MCF 10A (cell line): ENCODE measurements around the gene CDK10. TPM values are rescaled to one million over a fixed set of nuclear protein-coding genes. Genes with fewer than 3 reads are reported as not detected.

Experiments used
- BruUV-seq: library from RNA; stranded (reverse); fragments of 400-500 nt; replicated peaks from 2 replicates; lab custom pipeline; 2021; lab: Mats Ljungman, UMichigan
- CTCF ChIA-PET: fragments of 300-600 bp; sonication (Branson Sonifier 250); formaldehyde crosslinking; extraction: SDS; loops from one replicate; lab custom pipeline; 2021; ENCODE audit warnings: antibody characterized with exemption, inconsistent platforms; lab: Yijun Ruan, JAX
- POLR2A ChIA-PET: fragments of 300-600, 350-650 bp; sonication (Branson Sonifier 250); formaldehyde crosslinking; extraction: SDS; loops from one replicate; lab custom pipeline; 2020; ENCODE audit warnings: antibody characterized with exemption, inconsistent platforms; lab: Yijun Ruan, JAX
- DNase-seq: peaks from one replicate; pipeline ENCODE4 v3.0.0-alpha.2; 2018; ENCODE audit not compliant: unreplicated experiment
- H3K27ac Mint-ChIP-seq: one replicate; pipeline ENCODE4 v1.8.0; 2022; ENCODE audit warnings: mild to moderate bottlenecking, low read depth, mixed read lengths; ENCODE audit not compliant: unreplicated experiment
- H3K27me3 Mint-ChIP-seq: one replicate; pipeline ENCODE4 v1.8.0; 2022; ENCODE audit warnings: mixed read lengths; ENCODE audit not compliant: insufficient read depth, unreplicated experiment
- H3K36me3 Mint-ChIP-seq: one replicate; pipeline ENCODE4 v1.8.0; 2022; ENCODE audit warnings: mild to moderate bottlenecking, moderate library complexity, mixed read lengths; ENCODE audit not compliant: insufficient read depth, unreplicated experiment
- H3K4me1 Mint-ChIP-seq: one replicate; pipeline ENCODE4 v1.8.0; 2022; ENCODE audit warnings: mixed read lengths; ENCODE audit not compliant: insufficient read depth, unreplicated experiment
- H3K4me3 Mint-ChIP-seq: one replicate; pipeline ENCODE4 v1.8.0; 2022; ENCODE audit warnings: mild to moderate bottlenecking, moderate library complexity, mixed read lengths; ENCODE audit not compliant: unreplicated experiment
- H3K9me3 Mint-ChIP-seq: one replicate; pipeline ENCODE4 v1.8.0; 2022; ENCODE audit warnings: mixed read lengths; ENCODE audit not compliant: unreplicated experiment
- CTCF ChIP-seq: fragments of 200-600 bp; IDR thresholded peaks from one replicate; pipeline ENCODE4 v1.8.0; 2022; ENCODE audit warnings: antibody characterized with exemption, mild to moderate bottlenecking; ENCODE audit not compliant: unreplicated experiment
- intact Hi-C: fragments of 100-400 bp; cut with micrococcal nuclease; formaldehyde crosslinking; loops from 2 replicates; pipeline ENCODE4 v1.14.1; 2022
- total RNA-seq: library from RNA; stranded (reverse); gene quantifications from 2 replicates; pipeline ENCODE4 v1.2.3, GENCODE V29; 2022

The CDK10 gene
- total RNA-seq, 1 experiment from 2014 or later = 83.4 TPM

- Mint-ChIP-seq H3K36me3 (peaks cover 48% of the 10 kb centered on the region), H3K9me3 (no peaks in the 10 kb centered on the region), H3K4me1 (peaks cover 19% of the 10 kb centered on the region), H3K4me3 (no peak overlapping the region), H3K27me3 (no peaks in the 10 kb centered on the region), H3K27ac (no peak overlapping the region)
- CTCF ChIA-PET = interaction anchor here (0.6 to 1.0 kb wide), 2 partner anchors 8 to 10 kb away, joined by 3 read pairs; no protein-coding TSS in a partner anchor
- no peak for DNase-seq
- intact Hi-C loops = no loop called here
- POLR2A ChIA-PET = no interaction called here
- TF ChIP-seq CTCF = no peak
- no TSS peak for BruUV-seq
Observed at GRCh38 chr16:89716493-89716892, 30.0 kb downstream of the CDK10 start.

GRCh38 chr16:89716916-89717687 is 30.6 kb downstream of the CDK10 start:
- Mint-ChIP-seq H3K4me1 (peaks cover 19% of the 10 kb centered on the region), H3K27me3 (no peaks in the 10 kb centered on the region), H3K4me3 (no peak overlapping the region), H3K9me3 (no peaks in the 10 kb centered on the region), H3K36me3 (peaks cover 48% of the 10 kb centered on the region), H3K27ac (no peak overlapping the region)
- ChIA-PET CTCF (interaction anchor here (0.6 to 1.4 kb wide), 3 partner anchors 9 to 995 kb away, joined by 3 to 6 read pairs (median 3); no protein-coding TSS in a partner anchor), POLR2A (interaction anchor here (0.7 to 4.5 kb wide), 2 partner anchors 12 to 80 kb away, joined by 3 to 40 read pairs; no protein-coding TSS in a partner anchor)
- no TSS peak for BruUV-seq
- intact Hi-C loops = no loop called here
- DNase-seq = no peak
- TF ChIP-seq CTCF = no peak

GRCh38 chr16:89717688-89718505 is 31.4 kb downstream of the CDK10 start:
- BruUV-seq = no TSS peak
- Mint-ChIP-seq H3K27ac (no peak overlapping the region), H3K36me3 (peaks cover 55% of the 10 kb centered on the region), H3K9me3 (no peaks in the 10 kb centered on the region), H3K4me3 (no peak overlapping the region), H3K27me3 (no peaks in the 10 kb centered on the region), H3K4me1 (peaks cover 23% of the 10 kb centered on the region)
- TF ChIP-seq CTCF = no peak
- ChIA-PET POLR2A (interaction anchor here (0.7 to 4.5 kb wide), 4 partner anchors 8 to 81 kb away, joined by 3 to 46 read pairs (median 22); partner anchors contain the start of gene SPATA2L), CTCF (interaction anchor here (0.6 to 1.4 kb wide), 4 partner anchors 12 to 995 kb away, joined by 3 to 6 read pairs (median 4); no protein-coding TSS in a partner anchor)
- DNase-seq = peak; percentile 27
- intact Hi-C loops = no loop called here

GRCh38 chr16:89720551-89720812 is 34.0 kb downstream of the CDK10 start:
- Mint-ChIP-seq H3K4me1 (peaks cover 25% of the 10 kb centered on the region), H3K9me3 (no peaks in the 10 kb centered on the region), H3K36me3 (peaks cover 61% of the 10 kb centered on the region), H3K27me3 (no peaks in the 10 kb centered on the region), H3K27ac (peak overlapping the region; percentile 71), H3K4me3 (peak overlapping the region; percentile 82)
- intact Hi-C loops = no loop called here
- TF ChIP-seq CTCF = no peak
- ChIA-PET CTCF (interaction anchor here (0.6 to 1.0 kb wide), 2 partner anchors 20 to 140 kb away, joined by 3 to 4 read pairs; no protein-coding TSS in a partner anchor), POLR2A (interaction anchor here (0.5 to 4.5 kb wide), 13 partner anchors 8 to 1053 kb away, joined by 3 to 46 read pairs (median 3); partner anchors contain the start of genes CDK10, SPATA2L and TCF25)
- no TSS peak for BruUV-seq
- no peak for DNase-seq
